DND-41 (cell line): Measurements from ENCODE around the gene GRM6.

Experiments used
- EZH2 ChIP-seq: IDR thresholded peaks from 3 replicates; pipeline ENCODE4 v1.6.1; 2012; ENCODE audit warnings: borderline replicate concordance, low read depth, mild to moderate bottlenecking, moderate library complexity, low read length, inconsistent platforms; ENCODE audit not compliant: severe bottlenecking
- TF ChIP-seq, protein P1 (sequence below): IDR thresholded peaks from 2 replicates; pipeline ENCODE4 v1.5.1; 2012; ENCODE audit warnings: borderline replicate concordance, low read length, moderate library complexity, mild to moderate bottlenecking; ENCODE audit not compliant: poor library complexity, severe bottlenecking; ENCODE audit errors: extremely low read depth

DNA sequence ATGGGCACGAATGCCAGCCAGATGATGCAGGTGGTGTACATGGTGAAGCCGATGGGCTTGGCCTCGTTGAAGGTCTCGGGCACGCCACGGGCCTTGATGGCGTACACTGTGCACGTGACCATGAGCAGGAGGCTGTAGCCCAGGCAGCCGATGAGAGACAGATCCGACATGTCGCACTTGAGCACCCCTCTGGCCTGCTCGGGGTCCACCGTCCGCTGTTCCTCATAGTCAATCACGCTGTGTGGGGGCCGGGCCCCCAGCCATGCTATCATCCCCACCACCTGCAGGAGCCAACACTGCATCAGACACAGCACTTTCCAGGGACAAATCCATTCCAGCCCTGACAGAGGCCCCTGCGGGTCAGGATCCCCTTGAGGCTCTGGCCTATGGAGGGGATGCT is 12.2 kb downstream of the GRM6 start:
- TF ChIP-seq, protein P1, sequence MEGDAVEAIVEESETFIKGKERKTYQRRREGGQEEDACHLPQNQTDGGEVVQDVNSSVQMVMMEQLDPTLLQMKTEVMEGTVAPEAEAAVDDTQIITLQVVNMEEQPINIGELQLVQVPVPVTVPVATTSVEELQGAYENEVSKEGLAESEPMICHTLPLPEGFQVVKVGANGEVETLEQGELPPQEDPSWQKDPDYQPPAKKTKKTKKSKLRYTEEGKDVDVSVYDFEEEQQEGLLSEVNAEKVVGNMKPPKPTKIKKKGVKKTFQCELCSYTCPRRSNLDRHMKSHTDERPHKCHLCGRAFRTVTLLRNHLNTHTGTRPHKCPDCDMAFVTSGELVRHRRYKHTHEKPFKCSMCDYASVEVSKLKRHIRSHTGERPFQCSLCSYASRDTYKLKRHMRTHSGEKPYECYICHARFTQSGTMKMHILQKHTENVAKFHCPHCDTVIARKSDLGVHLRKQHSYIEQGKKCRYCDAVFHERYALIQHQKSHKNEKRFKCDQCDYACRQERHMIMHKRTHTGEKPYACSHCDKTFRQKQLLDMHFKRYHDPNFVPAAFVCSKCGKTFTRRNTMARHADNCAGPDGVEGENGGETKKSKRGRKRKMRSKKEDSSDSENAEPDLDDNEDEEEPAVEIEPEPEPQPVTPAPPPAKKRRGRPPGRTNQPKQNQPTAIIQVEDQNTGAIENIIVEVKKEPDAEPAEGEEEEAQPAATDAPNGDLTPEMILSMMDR: no peak
- no peak for TF ChIP-seq EZH2
